ENCODE data around the gene RAP1GAP.

RAP1GAP gene

GRCh38 chr1:21559788-21560567 lies 109.2 kb downstream of the RAP1GAP start:
- Histone ChIP-seq H4K20me1 (ENCODE audit: insufficient read depth, low read length, poor library complexity, severe bottlenecking) (no peaks in the 10 kb centered on the region), H3K4me2 (ENCODE audit: low read depth, low read length, poor library complexity, severe bottlenecking) (no peak overlapping the region), H3K27me3 (ENCODE audit: insufficient read depth, low read length, poor library complexity, severe bottlenecking) (no peaks in the 10 kb centered on the region), H3K36me3 (ENCODE audit: insufficient read depth, low read length) (no peaks in the 10 kb centered on the region), H2AFZ (ENCODE audit: low read length) (no peak overlapping the region), H3K4me3 (ENCODE audit: low read length, poor library complexity, severe bottlenecking) (no peak overlapping the region), H3K9me3 (ENCODE audit: insufficient read depth, low read depth, low read length) (no peaks in the 10 kb centered on the region), H3K9ac (ENCODE audit: low read depth, low read length, poor library complexity, severe bottlenecking) (no peak overlapping the region), H3F3A (ENCODE audit: low read depth) (no peaks in the 10 kb centered on the region), H3K4me1 (ENCODE audit: insufficient read depth, low read length, poor library complexity, severe bottlenecking) (no peaks in the 10 kb centered on the region), H3K9me2 (replicated peaks; ENCODE audit: low read depth, low read length) (no peaks in the 10 kb centered on the region), H3K79me2 (ENCODE audit: insufficient read depth, low read length) (no peaks in the 10 kb centered on the region)
- TF ChIP-seq CTCF (conservative IDR thresholded peaks at IDR 0.05; ENCODE audit: low read length): no peak

GRCh38 chr1:21553116-21553926 lies 115.8 kb downstream of the RAP1GAP start:
- Histone ChIP-seq H3K9me3 (ENCODE audit: insufficient read depth, low read depth, low read length) (no peaks in the 10 kb centered on the region), H4K20me1 (ENCODE audit: insufficient read depth, low read length, poor library complexity, severe bottlenecking) (no peaks in the 10 kb centered on the region), H3K4me2 (ENCODE audit: low read depth, low read length, poor library complexity, severe bottlenecking) (no peak overlapping the region), H3K4me1 (ENCODE audit: insufficient read depth, low read length, poor library complexity, severe bottlenecking) (peaks cover 2% of the 10 kb centered on the region), H3K36me3 (ENCODE audit: insufficient read depth, low read length) (no peaks in the 10 kb centered on the region), H3F3A (ENCODE audit: low read depth) (no peaks in the 10 kb centered on the region), H3K79me2 (ENCODE audit: insufficient read depth, low read length) (no peaks in the 10 kb centered on the region), H3K9me2 (replicated peaks; ENCODE audit: low read depth, low read length) (no peaks in the 10 kb centered on the region), H3K9ac (ENCODE audit: low read depth, low read length, poor library complexity, severe bottlenecking) (no peak overlapping the region), H2AFZ (ENCODE audit: low read length) (no peak overlapping the region), H3K4me3 (ENCODE audit: low read length, poor library complexity, severe bottlenecking) (no peak overlapping the region), H3K27me3 (ENCODE audit: insufficient read depth, low read length, poor library complexity, severe bottlenecking) (no peaks in the 10 kb centered on the region)
- no peak for TF ChIP-seq CTCF (conservative IDR thresholded peaks at IDR 0.05; ENCODE audit: low read length)
- TF ChIP-seq EZH2phosphoT487 (IDR thresholded peaks at IDR 0.05; ENCODE audit: borderline replicate concordance): no peak

GRCh38 chr1:21552715-21553114 lies 116.4 kb downstream of the RAP1GAP start:
- Histone ChIP-seq H3K36me3 (ENCODE audit: insufficient read depth, low read length) (no peaks in the 10 kb centered on the region), H3F3A (ENCODE audit: low read depth) (no peaks in the 10 kb centered on the region), H3K4me2 (ENCODE audit: low read depth, low read length, poor library complexity, severe bottlenecking) (no peak overlapping the region), H3K9me2 (replicated peaks; ENCODE audit: low read depth, low read length) (no peaks in the 10 kb centered on the region), H3K9me3 (ENCODE audit: insufficient read depth, low read depth, low read length) (no peaks in the 10 kb centered on the region), H3K27me3 (ENCODE audit: insufficient read depth, low read length, poor library complexity, severe bottlenecking) (no peaks in the 10 kb centered on the region), H3K4me1 (ENCODE audit: insufficient read depth, low read length, poor library complexity, severe bottlenecking) (peaks cover 2% of the 10 kb centered on the region), H3K4me3 (ENCODE audit: low read length, poor library complexity, severe bottlenecking) (no peak overlapping the region), H3K79me2 (ENCODE audit: insufficient read depth, low read length) (no peaks in the 10 kb centered on the region), H4K20me1 (ENCODE audit: insufficient read depth, low read length, poor library complexity, severe bottlenecking) (no peaks in the 10 kb centered on the region), H2AFZ (ENCODE audit: low read length) (no peak overlapping the region), H3K9ac (ENCODE audit: low read depth, low read length, poor library complexity, severe bottlenecking) (no peak overlapping the region)
- no peak for TF ChIP-seq EZH2phosphoT487 (IDR thresholded peaks at IDR 0.05; ENCODE audit: borderline replicate concordance)
- no peak for TF ChIP-seq CTCF (conservative IDR thresholded peaks at IDR 0.05; ENCODE audit: low read length)

Data from Loucy (cell line).